ENCODE measurements around the gene HGS.
A peak's percentile ranks its signal among the peaks of the same experiment; 100 is the strongest.

HGS gene

DNA sequence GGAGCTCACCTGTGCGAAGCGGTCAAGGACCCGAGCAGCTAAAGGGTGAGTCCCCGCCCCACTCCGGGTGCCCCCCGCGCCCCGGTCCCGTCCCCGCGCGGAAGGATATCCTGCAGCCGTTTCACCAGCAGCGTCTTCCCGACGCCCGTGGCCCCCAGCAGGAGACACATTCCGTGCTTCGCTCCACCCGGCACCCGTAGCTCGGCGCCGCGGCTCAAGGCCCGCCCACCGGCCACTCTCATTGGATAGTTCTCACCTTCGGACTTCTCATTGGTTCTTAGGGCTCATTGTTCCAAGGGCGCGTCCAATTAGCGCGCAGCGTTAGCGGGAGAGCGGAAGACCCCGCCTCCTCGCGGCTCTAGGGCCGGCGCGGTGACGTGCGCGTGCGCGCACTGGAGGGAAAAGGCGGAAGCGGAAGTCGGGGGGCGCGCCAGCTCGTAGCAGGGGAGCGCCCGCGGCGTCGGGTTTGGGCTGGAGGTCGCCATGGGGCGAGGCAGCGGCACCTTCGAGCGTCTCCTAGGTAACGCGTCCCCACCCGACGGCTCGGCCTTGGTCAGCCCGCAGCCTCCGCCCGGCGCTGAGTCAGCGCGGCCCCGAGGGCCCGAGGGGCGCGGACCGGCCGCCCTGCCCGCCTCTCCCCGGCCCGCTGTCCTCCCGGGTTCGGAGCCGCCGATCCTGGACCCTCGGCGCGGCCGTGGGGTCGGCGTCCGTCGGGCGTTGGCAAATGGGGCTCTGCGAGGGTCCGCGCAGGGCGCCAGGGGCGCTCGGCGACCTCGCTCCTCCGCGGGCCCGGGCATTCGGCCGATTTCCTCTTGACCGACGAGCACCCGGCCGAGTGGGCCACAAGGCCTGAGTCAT is at the start of gene HGS, which contains the start of gene ARL16:
Gene HGS, plus strand, starts transcription at position 428 of the 858 bp plus-strand sequence. Its CDS starts 56 bp downstream, at position 484.
Gene ARL16, minus strand, starts transcription at position 214 of the 858 bp plus-strand sequence. Its CDS starts 44 bp downstream, at position 170.
- DNase-seq = peak; percentile 94 to 96

GRCh38 chr17:81635431-81635830 is 48.4 kb upstream of the HGS start:
- no peak for DNase-seq

GRCh38 chr17:81635973-81636504 is 47.8 kb upstream of the HGS start:
- DNase-seq = no peak

DNA sequence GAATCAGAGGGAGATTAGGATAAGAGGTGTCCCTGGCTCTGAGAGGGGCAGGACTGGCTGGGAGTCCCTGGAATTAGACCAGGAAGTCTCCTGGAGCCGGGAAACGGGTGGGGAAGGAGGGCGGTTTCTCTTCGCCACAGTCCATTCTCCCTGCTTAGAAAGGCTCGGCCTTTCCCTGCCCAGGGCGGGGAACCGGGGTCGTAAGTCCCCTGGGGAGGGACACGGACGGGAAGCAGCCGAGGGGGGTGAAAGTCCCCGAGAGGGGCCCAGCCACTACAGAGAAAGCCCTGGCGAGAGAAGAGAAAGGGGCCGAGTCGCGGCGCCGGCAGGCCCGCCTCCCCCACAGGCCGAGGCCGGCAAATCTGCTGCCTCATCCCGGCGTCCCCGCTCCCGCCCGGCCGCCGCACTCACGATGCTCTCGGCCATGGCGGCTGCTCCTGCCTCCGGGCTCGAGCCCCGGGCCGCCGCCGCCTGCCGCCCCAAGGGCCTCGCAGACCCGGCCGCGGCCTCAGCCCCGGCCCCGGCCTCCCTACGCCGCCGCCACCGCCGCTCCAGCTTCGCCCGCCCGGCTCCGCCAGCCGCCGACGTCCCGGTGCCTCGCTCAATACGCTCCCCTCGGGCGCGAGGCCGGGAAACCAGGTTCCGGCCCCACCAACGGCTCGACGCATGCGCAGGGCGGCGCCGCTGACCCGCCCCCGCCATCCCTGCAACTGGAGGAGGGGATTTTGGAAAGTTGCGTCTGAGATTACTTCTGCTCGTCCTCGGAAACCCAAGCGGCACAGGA is 47.1 kb upstream of the HGS start, which contains the start of the genes NPLOC4 and TSPAN10:
Gene NPLOC4, minus strand, starts transcription at position 608 of the 784 bp plus-strand sequence. Its CDS starts 182 bp downstream, at position 426.
Gene TSPAN10, plus strand, starts transcription at position 692 of the 784 bp plus-strand sequence. CDS start 5,217 bp downstream, outside the sequence.
- DNase-seq = peak; percentile 59 to 79

GRCh38 chr17:81638683-81639082 is 45.1 kb upstream of the HGS start:
- no peak for DNase-seq

GRCh38 chr17:81640011-81640410 is 43.8 kb upstream of the HGS start:
- no peak for DNase-seq

- no peak for DNase-seq
Observed at GRCh38 chr17:81641825-81642489, 41.9 kb upstream of the HGS start.

- no peak for DNase-seq
Observed at GRCh38 chr17:81644496-81644895, 39.3 kb upstream of the HGS start.

GRCh38 chr17:81644976-81645952 is 38.5 kb upstream of the HGS start:
- DNase-seq = no peak

GRCh38 chr17:81646869-81647600 is 36.8 kb upstream of the HGS start:
- no peak for DNase-seq

GRCh38 chr17:81647640-81648012 is 36.2 kb upstream of the HGS start:
- no peak for DNase-seq

- no peak for DNase-seq
Observed at GRCh38 chr17:81648013-81648706, 35.7 kb upstream of the HGS start.

GRCh38 chr17:81648707-81649085 is 35.1 kb upstream of the HGS start:
- DNase-seq = no peak

DNA sequence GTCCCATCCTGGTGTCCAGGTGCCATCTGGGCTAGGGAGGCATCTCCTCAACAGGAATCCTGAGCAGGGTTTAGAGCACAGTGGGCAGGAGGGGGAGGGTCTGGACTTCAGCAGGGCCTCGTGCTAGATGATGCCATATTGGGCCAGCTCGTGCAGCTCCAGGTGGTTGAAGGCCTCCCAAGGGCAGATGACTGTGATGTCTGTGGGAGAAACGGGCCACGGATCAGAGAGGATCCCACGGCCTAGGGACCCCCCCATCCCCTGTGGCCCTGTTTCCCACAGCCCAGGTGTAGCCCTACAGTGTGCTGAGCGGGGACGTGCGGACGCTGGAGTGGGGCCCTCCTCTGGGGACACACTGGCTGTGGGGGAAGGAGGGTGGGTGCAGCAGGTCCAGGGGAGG is 32.9 kb upstream of the HGS start:
- no peak for DNase-seq

GRCh38 chr17:81651692-81652091 is 32.1 kb upstream of the HGS start:
- no peak for DNase-seq

DNA sequence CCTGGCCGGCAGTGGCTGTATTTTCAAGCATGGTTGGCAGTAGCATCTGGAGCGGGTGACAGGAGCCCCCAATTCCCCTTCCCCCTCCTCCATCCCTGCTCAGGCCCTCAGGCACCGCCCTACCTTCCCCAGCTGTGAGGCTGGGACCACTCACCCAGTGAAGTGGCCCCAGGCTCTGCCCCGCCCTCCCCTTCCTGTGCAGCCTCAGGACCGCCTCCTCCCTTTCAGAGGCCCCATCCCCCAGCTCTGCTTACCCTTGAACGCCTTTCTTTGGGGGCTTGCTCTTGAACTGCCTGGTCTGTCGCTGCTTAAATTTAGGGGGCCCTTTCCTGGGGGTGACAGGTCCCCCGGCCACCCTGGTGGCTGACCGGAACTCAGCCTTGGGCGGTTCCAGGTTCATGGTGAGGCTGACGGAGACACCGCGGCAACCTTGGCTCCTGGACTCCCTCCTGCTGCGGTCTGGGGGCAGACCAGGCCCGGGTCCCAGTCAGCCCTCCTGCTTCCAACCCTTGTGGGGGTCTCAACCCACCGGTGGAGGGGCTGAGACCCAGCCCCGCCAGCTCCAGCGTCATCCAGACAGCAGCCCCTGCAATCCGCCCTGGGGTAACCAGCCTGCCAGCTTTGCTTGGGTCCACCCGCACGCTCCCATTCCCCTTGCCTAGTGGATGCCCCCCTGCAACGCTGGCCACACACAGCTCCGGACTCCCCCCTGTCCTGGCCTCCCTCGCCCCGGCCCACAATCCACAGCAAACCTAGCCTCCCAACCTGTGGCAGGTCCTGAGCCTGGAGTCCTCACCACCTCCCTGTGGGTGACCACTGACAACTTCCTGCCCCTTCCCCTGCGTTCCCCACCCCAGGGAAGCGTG is 30.7 kb upstream of the HGS start:
- DNase-seq = no peak

GRCh38 chr17:81655378-81656117 is 28.3 kb upstream of the HGS start:
- no peak for DNase-seq

DNA sequence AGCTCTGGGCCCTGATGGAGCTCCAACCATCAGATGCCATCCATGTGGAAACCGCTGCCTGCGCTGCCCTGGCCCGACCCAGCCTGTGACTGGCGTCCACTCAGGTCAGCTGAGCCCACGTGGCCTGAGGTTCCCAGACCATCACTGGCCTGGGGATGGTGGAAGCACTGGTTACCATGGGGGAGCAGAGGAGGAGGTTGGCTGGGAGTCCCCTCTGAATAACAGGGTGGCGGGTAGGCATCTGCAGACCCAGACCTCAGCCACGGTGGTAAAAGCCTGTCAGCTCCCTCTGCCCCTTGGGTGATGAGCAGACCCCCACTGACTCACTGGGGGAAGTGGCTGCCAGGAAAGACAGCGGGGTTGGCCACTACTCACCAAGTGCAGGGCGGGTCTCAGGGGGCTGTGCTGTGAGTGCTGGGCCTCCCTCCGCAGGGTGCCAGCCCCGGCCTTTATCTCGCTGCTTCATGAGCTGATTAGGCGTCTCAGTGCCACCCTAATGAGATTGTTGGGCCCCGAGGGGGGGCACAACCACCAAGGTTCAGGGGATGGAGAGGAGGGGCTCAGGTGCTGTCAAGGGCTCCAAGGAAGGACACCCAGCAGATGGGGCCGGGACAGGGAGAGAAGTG is 27.6 kb upstream of the HGS start, which contains the start of gene PDE6G:
Gene PDE6G, minus strand, starts transcription at position 425 of the 626 bp plus-strand sequence. CDS start 3,237 bp downstream, outside the sequence.
- no peak for DNase-seq

Measured in hippocampal formation (tissue), 2 donors.